ENCODE measurements around the gene ARSB. TPM values are rescaled to one million over a fixed set of nuclear protein-coding genes. Genes with fewer than 3 reads are reported as not detected.

Gene ARSB
- total and polyA plus RNA-seq, 12 donors: 1.9 to 24.5 (median 14.5) TPM

DNA sequence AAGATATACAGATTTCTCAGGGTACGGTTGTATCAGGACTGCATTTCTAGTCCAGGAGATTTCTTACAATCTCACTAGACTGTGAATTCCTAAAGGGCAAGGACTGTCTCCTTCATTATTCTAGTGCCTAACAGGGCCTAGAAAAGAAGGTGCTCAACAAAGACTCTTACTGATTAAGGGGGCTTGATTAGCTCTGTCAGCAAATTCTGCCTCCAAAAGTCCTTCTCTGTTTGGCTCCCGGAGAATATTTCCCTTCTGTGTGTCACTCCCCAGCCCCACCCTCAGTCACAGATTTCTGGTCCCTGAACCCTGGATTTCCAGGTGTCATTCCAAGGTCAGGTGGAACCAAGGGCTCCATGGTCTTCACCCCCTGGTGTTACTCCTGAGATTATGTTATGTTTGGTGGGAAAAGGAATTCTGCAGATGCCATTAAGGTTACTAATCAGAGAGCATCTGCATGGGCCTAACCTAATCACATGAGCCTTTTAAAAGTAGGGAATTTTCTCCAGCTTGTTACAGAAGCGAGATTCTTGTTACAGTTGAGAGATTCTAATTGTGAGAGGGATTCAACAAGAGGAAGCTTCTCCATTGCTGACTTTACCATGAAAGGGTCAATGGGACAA lies 168.9 kb downstream of the ARSB start:
- Histone ChIP-seq H3K36me3 (replicated peaks in 1 of 2) (no peaks in the 10 kb centered on the region), H3K4me3 (no peak overlapping the region), H3K4me1 (replicated peaks in 1 of 2) (no peaks in the 10 kb centered on the region), H3K9me3 (replicated peaks in 1 of 3) (no peaks in the 10 kb centered on the region), H3K27ac (no peak overlapping the region), H3K27me3 (no peaks in the 10 kb centered on the region)
- intact Hi-C loops (cut with DNase I): no loop called here
- DNase-seq: no peak
- TF ChIP-seq, protein P1, sequence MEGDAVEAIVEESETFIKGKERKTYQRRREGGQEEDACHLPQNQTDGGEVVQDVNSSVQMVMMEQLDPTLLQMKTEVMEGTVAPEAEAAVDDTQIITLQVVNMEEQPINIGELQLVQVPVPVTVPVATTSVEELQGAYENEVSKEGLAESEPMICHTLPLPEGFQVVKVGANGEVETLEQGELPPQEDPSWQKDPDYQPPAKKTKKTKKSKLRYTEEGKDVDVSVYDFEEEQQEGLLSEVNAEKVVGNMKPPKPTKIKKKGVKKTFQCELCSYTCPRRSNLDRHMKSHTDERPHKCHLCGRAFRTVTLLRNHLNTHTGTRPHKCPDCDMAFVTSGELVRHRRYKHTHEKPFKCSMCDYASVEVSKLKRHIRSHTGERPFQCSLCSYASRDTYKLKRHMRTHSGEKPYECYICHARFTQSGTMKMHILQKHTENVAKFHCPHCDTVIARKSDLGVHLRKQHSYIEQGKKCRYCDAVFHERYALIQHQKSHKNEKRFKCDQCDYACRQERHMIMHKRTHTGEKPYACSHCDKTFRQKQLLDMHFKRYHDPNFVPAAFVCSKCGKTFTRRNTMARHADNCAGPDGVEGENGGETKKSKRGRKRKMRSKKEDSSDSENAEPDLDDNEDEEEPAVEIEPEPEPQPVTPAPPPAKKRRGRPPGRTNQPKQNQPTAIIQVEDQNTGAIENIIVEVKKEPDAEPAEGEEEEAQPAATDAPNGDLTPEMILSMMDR (IDR thresholded peaks at IDR 0.05): no peak
- TF ChIP-seq POLR2A (IDR thresholded peaks at IDR 0.05): no peak
- WGBS, 4 donors: 98 to 100% (median 99%) methylated on average over 3 of the region's 3 CpGs

DNA sequence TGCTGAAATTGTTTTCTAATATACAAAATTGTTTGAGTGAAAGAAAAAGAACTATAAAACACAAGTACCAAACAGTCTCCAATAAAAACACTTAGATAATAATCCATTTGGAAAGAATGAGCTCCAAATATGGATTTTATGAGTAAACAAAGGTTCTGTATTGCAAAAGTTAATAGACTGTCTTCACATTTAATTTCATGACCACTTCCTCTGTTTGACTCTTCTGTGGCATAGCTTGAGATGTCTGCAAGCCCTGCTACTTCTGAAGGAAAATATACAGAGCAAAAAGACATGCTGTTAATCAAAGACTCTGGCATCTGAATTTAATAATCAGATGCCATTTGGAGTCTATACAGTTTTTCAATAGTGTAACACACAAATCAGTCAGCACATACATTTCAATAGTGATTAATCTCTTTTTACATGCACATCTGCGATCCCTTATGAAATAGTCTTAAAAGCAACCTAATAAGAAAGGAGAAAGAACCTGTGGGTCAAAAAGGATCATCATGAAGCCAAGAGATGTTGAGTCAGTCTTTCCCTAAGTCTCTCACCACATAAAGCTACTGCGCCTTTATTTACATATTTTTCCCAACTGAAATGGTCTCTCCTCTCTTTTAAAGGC lies 171.1 kb downstream of the ARSB start:
- intact Hi-C loops (cut with DNase I): no loop called here

DNA sequence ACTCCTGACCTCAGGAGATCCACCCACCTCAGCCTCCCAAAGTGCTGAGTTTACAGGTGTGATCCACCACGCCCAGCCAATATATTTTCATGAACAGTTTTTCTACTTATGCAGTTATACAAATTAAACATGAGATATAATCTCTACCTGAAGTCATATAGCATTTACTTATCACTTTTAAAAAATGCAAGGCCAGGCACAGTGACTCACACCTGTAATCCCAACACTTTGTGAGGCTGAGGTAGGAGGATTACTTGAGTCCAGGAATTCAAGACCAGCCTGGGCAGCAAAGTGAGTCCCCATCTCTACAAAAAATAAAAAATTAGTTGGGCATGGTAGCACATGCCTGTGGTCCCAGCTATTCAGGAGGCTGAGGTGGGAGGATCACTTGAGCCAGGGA lies 171.8 kb downstream of the ARSB start:
- no peaks in the 10 kb centered on the region for H3K4me1 ChIP-seq (replicated peaks in 1 of 2)
- intact Hi-C loops (cut with DNase I): no loop called here
- no peak overlapping the region for H3K27ac ChIP-seq
- WGBS, 4 donors: 90 to 100% (median 97%) methylated on average over 1 of the region's 1 CpG
- H3K36me3 ChIP-seq (replicated peaks in 1 of 2): no peaks in the 10 kb centered on the region
- TF ChIP-seq, protein P1 (IDR thresholded peaks at IDR 0.05): no peak
- TF ChIP-seq POLR2A (IDR thresholded peaks at IDR 0.05): no peak
- no peak overlapping the region for H3K4me3 ChIP-seq
- no peak for DNase-seq
- no peaks in the 10 kb centered on the region for H3K27me3 ChIP-seq
- H3K9me3 ChIP-seq (replicated peaks in 1 of 3): no peaks in the 10 kb centered on the region

More for the DNA sequence above, 171.1 kb downstream of the ARSB start:
- Histone ChIP-seq H3K4me1 (replicated peaks in 1 of 2) (no peaks in the 10 kb centered on the region), H3K27me3 (no peaks in the 10 kb centered on the region), H3K27ac (no peak overlapping the region), H3K9me3 (replicated peaks in 1 of 3) (no peaks in the 10 kb centered on the region), H3K36me3 (replicated peaks in 1 of 2) (no peaks in the 10 kb centered on the region), H3K4me3 (no peak overlapping the region)
- TF ChIP-seq, protein P1 (IDR thresholded peaks at IDR 0.05): no peak
- TF ChIP-seq POLR2A (IDR thresholded peaks at IDR 0.05): no peak
- WGBS, 4 donors: 95 to 100% (median 97%) methylated on average over 2 of the region's 2 CpGs
- DNase-seq: no peak

DNA sequence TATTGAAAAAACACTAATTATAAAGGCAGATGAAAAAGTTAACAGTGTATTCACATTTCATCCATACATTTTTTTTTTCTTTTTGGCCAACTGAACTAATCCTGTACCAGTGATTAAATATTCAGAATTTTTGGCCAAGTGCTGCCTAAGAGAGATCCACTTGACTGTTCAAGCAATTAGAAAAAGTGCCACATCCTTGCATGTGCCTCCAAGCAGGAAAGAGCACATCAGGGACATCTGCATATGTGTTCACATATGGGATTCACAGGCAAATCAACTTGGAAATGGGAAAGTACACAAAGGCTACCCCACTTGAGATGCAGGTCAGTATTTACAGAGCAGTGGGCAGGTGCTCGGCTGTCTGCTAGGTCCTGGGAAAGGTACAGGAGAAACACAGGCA lies 173.2 kb downstream of the ARSB start:
- intact Hi-C loops (cut with DNase I): no loop called here
- no peak for TF ChIP-seq POLR2A (IDR thresholded peaks at IDR 0.05)
- TF ChIP-seq, protein P1 (IDR thresholded peaks at IDR 0.05): no peak
- WGBS, 4 donors: 88 to 100% (median 98%) methylated on average over 1 of the region's 1 CpG; no CpG with 5 or more reads in 1 of the 4 donors

More for the DNA sequence above, 173.2 kb downstream of the ARSB start:
- Histone ChIP-seq H3K27me3 (no peaks in the 10 kb centered on the region), H3K4me3 (no peak overlapping the region), H3K4me1 (replicated peaks in 1 of 2) (no peaks in the 10 kb centered on the region), H3K9me3 (replicated peaks in 1 of 3) (no peaks in the 10 kb centered on the region), H3K36me3 (replicated peaks in 1 of 2) (no peaks in the 10 kb centered on the region), H3K27ac (no peak overlapping the region)
- no peak for DNase-seq
